NCI-H82 treated with DMSO at 0.1 percent for 48 hours (cell line): ENCODE data around the gene GATD1.
A peak's percentile ranks its signal among the peaks of the same experiment; 100 is the strongest.

Experiments used
- DNase-seq: peaks from one replicate; lab custom pipeline; 2025; ENCODE audit not compliant: unreplicated experiment; lab: John Stamatoyannopoulos, UW

Gene GATD1

DNA sequence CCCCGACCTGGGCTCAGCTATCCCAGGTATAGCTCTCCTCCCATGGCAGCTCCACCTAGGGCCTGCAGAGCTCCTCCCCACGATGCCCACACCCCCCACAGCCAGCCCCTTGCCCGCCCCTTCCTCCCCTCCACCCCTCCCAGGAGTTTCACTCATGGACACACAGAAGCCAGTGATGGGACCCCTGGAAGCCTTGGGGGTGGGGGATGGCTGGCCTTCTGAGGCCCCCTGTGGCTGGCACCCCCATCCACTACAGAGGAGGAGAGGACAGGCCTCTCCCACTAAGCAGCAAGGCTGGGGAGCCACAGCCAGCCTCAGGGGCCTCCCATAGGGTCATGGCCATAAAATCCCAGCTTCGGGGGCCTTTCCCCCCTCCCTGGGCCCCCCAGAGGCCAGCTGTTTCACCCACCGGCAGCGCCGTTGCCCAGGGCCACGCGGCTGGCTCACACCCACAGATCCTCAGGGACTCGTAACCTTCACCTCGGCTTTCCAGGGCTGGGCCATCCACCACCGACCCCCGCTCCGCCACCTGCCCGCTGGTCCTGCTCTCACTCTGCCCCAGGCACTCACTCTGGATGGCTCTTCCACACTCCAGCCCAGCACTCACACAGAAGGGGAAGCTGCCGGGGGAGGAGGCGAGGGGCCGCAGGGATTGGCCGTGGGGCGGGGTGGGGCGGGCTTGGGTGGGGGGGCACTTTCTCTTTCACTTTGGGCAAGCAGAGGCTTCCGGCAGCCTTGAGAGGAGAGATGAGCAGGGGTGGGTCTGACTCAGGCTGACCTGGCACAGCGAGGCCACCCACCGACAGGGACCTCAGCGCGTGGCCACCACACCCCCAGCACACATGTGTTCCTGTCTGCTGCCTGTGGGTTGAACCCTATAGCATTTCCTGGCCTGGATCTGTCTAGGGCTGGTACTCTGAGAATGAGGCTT, 18.6 kb upstream of the GATD1 start:
- DNase-seq = peak; percentile 12

DNA sequence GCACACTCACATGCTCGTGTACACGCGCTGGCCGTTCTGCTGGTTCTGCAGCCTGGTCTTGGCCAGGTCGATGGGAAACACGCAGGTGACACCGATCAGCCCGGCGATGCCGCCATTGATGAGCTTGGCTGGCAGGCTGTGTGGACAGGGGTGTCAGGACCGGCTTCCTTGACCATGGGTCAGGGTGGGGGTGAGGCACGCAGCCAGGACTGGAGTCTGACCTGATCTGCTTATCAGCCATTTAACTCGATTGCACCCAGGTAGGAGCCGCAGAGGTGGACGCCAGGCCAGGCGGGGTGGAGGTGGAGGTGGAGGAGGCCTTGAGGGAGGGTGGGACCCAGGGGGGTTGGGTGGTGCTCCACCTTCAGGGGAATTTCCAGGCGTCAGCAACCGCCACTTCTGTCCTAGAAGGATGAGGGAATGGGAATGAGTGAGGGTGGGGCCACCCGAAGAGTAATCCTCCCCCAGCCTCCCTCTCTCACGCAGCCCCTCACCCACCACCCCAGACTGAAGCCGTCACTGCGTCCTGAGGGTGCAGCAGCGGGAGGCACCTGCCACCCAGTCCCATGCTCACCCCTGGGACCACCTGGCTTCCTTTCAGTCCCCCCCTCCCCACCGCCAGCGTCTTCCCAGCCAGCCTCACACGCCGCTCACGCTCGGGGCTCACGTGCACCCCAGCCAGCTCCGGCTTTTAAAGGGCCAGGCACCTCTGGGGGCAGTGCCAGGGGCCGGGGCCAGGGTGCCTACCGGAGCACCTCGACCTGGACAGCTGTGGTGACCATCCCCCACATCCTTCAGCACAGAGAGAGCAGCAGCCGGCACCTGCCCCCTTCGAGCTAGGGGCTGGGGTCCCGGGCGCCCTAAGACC, 17.7 kb upstream of the GATD1 start:
- DNase-seq = no peak

DNA sequence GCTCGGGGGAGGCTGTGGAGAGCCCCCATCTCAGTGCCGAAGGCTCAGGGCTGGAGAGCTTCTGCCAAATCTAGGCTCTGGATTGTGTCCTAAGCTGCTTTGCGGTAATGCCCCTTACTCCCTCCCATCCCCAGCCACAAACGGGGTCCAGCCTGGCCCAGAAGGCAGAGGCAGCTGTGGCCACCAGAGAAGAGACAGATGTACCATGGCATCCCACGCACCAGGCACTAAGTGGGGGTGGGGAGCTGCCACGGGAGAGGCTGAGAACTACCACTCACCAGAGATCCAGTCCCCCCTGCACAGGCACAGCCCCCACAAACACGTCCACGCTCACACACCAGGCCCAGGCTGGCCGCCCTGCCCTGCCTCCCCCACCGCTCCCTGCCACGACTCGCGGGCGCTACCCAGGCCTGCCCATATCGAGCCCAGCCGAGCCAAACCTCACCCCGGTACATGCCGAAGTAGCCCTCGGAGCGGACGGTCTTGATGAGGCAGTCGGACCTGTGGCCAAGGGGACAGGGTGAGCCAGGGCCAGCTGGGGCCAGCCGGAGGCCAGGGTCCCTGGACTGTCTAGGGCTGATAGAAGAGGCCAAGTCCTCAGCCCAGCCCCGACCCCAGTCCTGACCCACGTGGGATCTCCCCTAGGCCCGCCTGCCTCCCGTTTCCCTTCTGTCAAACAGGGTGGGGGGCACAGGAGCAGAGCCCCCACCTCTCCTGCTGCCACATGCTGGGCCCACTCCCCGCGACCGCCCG, 16.9 kb upstream of the GATD1 start:
- no peak for DNase-seq

DNA sequence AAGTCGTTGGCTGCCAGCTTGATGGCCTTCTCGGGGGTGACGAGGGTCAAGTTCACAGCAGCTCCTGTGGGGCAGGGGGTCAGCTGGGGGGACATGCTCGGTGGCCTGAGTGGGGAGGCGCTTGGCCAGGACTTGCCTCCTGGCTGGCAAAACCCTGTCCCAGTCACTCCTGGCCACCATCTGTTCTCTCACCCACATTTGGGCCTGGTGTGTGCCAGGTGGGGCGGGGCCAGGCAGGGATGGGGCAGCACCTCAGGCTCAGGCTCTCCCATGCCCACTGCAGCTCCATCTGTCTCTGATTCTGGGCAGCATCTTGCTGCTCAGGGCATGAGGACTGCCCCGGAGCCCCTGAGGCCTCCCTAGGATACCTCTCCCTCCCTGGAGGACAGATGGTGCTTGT, 16.3 kb upstream of the GATD1 start:
- DNase-seq = no peak

DNA sequence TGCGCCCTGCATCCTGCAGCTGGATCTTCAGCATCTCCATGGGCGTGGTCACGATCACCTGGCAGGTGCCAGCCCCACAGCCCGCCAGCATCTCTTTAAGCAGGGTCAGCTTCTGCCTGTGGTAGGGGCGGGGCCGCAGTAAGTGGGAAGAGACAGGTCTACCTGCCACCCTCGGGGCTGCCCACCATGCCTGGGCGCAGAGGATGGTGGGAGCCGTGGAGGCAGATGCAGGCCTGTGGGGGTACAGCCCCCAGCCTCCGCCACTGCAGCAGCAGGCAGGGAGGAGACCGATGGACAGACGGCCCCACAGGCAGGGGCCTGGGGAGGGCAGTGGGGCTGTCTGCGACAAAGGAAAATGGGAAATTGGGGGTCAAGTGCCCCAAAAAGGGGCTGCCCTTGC, 15.6 kb upstream of the GATD1 start:
- DNase-seq = no peak

DNA sequence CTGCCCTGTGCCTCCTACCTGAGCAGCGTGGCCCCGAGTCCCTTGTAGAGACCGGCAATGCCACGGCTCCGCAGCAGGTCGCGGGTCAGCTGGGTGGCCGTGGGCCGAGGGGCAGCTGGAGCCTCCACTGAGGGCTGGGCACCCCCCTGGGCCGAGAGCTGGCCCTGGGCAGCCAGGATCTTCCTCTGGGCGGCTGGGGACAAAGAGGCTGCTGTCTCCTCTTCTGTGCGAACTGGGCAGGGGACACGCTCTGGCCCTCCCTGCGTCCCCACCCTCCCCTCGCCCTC, 15.2 kb upstream of the GATD1 start:
- DNase-seq = no peak

DNA sequence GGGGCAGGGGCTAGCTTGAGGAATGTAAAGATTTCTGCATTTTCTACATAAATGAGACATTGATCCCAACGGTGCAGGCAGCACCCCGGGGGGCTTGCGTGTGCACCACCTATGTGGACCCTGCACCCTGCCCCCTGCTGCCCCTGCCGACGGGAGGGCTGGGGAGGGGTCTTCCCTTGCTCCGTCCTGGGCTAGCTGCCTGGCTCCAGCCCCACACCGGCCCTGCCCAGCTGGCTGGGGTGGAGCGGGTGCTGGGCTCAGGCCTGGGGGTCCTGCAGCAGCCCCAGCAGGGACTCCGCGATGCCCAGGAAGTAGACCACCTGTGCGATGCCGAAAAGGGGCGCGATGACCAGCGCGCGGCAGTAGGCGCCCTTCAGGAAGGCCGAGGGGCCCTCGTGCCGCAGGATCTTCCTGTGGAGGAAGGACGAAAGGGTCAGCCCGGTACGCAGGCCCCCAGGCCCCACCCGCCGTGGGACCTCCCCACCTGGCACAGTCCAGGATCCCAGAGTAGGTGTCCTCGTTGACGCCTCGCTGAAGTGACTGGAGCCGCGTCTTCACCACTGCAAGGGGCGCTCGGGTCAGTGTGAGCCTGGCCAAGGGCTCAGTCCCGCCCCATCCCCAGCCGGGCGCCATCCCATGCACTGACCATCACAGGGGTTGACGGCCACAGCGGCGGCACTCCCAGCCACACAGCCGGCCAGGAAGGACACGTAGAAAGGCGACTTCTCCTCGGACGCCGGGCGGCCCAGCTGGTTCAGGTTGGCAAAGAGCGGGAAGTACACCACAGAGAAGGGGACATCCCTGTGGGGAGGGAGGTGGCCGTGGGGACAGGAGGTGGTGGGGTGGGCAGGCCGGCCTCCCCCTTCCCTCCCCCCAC, 14.6 kb upstream of the GATD1 start:
- DNase-seq = no peak

DNA sequence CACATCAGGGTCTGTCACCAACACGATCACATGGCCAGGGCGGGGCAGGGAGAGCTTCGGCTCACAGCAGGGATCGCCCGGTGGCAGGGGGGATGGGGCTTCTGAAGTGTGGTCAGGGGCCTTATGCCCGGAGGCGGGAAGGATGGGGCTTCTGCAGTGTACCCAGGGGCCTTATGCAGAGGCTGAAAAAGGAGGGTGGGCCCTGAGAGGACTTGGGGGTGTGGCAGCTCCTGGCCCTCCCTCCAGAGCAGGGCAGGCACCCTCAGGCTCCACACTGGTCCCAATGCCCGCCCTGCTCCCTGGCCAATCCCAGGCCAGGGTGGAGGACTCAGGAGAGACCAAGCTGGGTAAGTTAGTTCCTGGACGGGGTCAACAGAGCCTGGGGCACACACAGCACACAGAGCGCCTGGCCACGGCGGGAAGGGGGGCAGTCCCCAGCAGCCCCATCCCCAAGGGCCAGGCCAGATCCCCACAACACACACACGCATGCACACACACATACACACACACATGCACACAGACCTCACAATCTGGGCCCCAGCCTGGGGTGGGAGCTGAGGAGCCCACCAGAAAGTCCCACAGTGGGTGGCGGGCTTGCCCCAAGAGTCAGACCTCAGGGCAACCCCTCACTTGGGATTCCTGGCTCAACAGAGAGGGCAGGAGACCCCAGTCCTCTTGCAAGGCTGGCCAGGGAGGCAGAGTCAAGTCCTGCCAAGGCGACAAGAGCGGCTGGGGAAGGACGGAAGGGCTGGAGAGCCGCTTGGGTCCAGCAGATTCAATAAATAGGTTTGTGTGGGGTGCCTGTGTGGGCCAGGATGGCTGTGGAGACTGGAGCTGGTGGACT, 13.7 kb upstream of the GATD1 start:
- no peak for DNase-seq

DNA sequence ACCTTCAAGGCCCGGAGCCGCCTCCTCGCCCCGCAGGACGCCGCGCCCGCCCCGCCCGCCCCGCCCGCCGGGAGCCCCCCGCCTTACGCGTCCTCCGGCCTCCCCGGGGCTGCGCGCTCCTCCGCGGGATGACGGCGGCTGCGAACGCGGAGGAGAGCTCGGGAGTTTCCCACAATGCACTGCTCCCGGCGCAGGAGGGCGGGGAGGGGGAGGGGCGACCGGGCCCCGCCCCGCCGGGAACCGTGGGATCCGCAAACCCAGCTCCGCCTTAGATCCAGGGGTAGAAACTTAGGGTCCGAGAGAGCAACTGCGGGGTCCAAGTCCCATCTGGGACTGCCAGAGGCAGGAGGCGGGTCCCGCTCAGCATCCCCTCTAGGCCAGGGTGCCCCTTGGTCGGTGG, 12.7 kb upstream of the GATD1 start, which contains the start of gene CEND1:
Gene CEND1 (minus strand): TSS at position 148 of the 400 bp plus-strand sequence. CDS start 1,514 bp downstream, outside the sequence.
- DNase-seq = no peak

DNA sequence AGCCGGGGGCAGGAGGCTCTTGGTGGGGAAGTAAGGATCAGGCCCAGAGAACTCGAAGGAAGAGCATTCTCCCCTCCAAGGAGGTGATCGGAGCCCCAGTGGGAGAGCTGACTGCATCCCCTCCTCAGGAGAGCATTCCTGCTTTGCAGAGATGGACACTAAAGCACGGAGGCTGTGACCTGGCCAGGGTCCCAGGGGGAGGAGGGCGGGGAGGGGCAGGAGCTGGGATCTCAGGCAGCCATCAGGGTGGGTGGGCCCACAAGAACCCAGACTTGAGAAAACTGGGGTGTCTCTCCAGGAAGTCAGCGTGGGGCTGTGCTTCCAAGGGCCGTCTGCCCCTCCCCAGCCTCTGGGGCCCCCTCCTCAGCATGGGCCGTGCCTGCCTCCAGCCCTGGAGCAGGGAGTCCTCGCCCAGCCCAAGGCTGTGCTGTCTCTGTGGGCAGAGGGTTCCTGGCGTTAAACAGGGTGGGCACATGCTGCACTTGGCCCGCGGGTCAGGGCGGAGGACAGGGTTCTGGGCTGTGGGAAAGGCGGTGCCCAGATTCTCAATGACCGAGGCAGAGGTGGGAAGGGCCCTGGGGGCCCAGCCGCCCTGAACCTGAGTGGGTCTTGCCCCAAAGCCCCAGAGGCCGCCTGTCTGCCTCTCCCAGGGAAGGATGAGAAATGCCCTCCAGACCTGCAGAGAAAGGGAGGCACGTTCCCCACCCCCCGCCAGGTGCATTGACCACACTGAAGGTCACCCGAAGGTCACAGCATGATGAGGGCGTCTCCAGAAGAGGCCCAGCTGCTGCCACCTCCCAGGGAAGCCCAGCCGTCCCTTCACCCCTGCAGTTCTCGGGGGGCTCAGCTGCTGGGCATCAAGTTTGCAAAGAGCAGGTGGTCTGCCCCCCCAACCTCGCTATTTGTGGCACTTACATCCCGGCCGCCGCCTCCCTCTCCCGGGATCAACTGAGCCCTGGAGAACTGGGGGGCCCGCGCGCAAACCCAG, 12.0 kb upstream of the GATD1 start:
- DNase-seq = no peak

DNA sequence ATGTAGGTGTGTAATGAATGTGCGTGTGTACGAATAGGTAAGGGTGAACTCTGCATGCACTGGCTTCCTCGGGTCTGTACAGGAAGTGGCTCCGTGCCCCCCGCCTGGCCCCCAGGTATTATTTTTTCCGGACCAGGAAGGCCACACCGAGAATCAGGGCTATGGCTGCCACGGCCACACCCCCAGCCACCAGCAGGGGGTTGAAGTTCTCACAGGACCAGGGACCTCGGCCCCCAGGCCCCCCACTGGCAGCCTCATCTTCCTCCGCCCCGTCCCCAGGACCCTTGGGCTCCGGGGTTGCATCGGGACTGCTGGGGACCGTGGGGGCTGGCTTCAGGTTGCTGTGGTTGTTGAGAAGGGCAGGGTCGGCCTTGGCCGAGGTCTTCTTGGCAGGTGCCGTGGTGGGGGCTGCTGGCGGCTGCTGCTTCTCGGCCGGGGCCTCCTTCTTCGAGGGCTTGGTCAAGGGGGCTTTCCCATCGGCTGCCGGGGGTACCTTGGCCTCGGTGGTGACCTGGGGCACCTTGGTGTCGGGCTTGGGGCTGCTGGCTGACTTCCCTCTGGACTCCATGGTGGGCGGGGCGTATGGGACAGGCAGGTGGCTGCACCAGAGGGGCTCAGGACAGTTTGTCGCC, 10.8 kb upstream of the GATD1 start:
- DNase-seq = no peak

DNA sequence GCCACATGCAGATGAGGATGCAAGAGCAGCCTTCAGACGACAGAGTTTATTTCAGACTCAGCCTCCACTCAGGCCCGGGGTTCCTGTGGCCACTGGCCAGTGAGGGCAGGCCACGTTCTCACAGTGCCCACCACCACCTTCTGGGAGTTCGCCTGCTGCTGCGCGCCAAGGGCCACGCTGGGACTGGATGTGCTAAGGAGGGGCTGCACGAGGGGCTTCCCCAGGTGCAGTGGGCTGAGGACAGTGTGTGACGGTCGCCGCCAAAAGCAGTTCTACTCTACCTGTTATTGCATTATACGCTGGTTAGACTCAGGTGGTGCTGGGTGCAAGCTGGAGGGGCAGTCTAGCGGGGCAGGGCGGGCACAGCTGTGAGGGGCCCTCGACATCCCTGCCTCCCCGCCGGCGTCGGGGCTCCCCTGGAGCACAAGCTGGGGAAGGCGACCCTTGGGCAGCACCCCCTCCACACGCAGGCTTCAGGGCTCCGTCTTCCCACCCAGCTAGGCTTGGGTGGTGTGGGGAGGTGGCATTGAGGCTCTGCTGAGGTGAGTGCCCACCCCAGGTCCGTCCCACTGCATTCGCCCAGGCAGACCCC, 9.9 kb upstream of the GATD1 start:
- no peak for DNase-seq

DNA sequence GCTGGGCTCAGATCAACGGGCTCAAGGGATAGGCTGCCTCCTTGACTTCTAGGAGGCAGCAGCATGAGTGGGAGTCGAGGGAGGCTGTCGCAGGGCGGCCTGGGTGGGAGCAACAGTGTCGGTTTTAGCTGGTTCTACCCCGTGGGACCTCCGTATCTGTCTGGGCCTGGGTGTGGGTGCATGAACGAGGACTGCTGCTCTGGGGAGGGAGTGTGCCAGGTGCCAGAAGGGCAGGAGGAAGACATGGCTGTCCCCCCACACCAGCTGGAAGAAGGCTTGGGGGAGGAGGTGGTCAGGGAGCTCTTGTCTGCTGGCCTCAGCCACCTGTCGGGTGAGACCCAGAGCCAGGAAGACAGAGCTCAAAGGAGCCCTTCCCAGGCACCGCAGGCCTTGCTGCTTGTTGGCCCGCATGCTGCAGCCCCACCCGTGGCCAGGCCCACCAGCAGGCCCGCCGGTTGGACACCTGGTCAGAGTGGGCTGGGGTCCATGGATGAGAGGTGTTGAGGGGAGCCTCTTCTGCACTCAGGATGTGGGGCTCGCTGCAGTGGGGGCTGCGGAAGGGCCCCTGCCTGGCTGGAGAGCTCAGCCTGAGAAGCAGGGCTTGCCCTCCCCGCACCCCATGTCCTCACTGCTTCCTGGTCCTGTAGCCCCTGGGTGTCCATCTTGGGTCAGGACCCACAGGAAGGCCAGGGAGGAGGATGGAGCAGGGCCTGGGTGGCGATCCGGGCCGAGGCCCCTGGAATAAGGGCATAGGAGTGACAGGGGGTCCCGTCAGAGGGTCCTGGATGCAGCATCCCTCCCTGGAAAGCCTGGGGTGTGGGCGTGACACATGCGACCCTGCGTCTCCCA, 9.2 kb upstream of the GATD1 start:
- no peak for DNase-seq

DNA sequence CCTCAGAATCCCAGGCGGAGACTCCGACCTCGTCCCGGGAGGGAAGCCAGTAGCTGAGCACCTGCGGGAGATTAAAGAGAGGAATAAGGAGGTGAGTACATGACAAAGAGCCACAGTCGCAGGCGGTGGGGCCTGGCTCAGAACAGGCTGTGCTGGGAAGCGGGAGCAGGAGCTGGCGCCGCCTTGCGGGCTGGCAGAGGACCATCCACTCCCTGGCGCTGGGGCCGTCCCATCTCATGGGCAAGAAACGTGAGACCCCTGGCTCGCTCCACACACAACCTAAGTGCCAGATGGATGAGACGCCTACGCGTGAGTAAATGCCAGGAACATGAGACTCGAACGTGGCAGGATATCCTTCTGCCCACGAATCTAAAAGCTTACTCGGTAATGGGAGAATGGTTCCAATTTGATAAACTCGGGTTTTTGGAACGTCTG, 6.3 kb upstream of the GATD1 start:
- DNase-seq = peak; percentile 73

DNA sequence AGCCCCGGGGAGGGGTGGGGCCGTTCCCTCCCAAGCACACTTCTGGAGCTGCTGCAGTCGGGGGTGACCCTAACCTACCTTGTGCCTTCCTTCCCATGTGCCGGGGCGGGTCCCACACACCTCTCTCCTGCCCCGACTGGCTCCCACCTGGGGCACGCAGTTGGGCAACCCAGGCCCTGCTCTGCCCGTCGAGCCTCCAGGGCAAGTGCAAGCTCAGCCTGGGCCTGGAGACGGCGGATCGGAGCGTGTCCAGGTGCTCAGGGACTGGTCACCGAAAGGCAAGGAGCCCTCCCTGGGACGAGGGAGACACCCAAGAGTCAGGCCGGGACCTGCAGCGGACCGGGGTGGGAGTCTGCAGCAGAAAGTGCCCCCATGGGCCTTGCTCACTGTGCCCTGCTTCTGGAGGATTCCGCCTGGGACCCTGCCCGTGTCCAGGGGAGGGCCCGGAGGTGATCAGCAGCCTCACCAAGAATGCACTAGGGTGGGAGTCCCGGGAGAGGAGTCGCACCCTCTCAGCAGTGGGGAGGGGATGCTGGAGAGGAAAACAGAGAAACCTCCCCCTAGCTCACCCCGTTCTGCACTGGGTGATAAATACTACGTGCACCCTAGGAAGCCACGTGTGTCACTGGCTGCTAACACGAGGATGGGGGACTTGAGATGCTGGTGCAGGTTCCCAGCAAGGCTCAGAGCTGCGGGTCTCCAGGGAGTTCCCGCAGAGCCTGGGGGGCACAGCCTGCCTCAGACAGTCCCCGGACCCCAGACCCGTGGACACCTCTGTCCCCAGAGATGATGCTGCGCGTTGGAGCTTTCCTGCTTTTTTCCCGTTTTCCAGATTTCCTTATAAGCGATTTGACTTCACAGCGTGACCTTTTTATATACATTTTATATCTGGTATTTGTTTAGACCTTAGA, 5.2 kb upstream of the GATD1 start:
- no peak for DNase-seq
